OCI-LY1 (cell line): ENCODE measurements around the gene ADARB2.

Experiments
- EZH2 ChIP-seq: fragments of 200-600 bp; sonication (generic), shearing (Covaris generic); IDR thresholded peaks from 2 replicates; pipeline ENCODE4 v1.8.0; 2017; ENCODE audit warnings: borderline replicate concordance, mixed run types, mild to moderate bottlenecking, antibody characterized with exemption, low read length, moderate library complexity, mixed read lengths
- TF ChIP-seq, protein P1 (sequence below): fragments of 200-600 bp; sonication (generic), shearing (Covaris generic); IDR thresholded peaks from 2 replicates; pipeline ENCODE4 v1.5.1; 2017; ENCODE audit warnings: mild to moderate bottlenecking, antibody characterized with exemption, low read length, moderate library complexity, mixed read lengths

DNA sequence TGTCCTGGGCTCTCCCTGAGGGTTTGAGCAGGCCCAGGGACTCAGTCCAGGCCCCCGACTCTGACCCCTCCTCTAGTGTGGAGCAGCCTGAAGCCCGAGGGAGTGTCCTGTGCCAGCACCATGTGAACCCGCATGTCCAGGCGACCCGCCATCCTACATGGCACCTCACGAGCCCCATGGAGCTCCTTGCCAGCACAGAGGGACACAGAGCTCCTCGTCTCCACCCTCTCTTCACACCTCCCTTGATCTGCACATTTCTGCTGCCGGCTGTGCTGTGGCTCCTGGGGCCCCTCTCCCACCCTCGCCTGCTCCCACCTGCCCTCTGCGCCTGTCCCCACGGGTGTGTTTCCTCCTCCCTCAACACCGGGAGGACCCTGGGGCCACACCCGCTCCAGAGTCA lies 103.5 kb downstream of the ADARB2 start:
- TF ChIP-seq, protein P1, sequence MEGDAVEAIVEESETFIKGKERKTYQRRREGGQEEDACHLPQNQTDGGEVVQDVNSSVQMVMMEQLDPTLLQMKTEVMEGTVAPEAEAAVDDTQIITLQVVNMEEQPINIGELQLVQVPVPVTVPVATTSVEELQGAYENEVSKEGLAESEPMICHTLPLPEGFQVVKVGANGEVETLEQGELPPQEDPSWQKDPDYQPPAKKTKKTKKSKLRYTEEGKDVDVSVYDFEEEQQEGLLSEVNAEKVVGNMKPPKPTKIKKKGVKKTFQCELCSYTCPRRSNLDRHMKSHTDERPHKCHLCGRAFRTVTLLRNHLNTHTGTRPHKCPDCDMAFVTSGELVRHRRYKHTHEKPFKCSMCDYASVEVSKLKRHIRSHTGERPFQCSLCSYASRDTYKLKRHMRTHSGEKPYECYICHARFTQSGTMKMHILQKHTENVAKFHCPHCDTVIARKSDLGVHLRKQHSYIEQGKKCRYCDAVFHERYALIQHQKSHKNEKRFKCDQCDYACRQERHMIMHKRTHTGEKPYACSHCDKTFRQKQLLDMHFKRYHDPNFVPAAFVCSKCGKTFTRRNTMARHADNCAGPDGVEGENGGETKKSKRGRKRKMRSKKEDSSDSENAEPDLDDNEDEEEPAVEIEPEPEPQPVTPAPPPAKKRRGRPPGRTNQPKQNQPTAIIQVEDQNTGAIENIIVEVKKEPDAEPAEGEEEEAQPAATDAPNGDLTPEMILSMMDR, result no peak
- TF ChIP-seq EZH2, result no peak
